ENCODE data around the gene ITPRID1. TPM values are rescaled to one million over a fixed set of nuclear protein-coding genes. Genes with fewer than 3 reads are reported as not detected.

ITPRID1 gene
- total RNA-seq, 4 donors from 2014 or later = 1.6 TPM; not detected in 3

DNA sequence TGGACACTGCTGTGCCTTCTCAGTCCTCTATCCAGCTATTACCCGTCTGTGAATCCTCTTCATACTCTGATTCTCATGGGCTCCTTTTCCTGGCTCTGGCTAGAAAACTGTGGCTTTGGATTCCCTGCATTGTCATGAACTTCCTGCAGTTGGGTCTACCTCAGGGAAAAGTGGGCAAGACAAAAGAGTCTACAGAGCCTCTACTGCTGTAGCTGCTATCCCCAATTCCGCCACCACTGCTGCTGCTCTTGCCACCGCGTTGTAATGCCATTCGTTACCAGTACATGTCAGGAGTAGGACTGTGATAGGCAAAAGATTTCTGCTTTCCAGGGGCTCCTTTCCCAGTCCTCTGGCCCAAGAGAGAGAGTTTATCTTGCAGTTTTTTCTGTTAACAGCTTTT is 149.2 kb downstream of the ITPRID1 start:
- no peaks in the 10 kb centered on the region for H3K9me3 ChIP-seq
- H3K4me1 ChIP-seq = no peaks in the 10 kb centered on the region
- no peak overlapping the region for H3K4me3 ChIP-seq
- no peak for DNase-seq
- no peaks in the 10 kb centered on the region for H3K36me3 ChIP-seq
- no peak for TF ChIP-seq POLR2A (IDR thresholded peaks at IDR 0.05)
- TF ChIP-seq, protein P1, sequence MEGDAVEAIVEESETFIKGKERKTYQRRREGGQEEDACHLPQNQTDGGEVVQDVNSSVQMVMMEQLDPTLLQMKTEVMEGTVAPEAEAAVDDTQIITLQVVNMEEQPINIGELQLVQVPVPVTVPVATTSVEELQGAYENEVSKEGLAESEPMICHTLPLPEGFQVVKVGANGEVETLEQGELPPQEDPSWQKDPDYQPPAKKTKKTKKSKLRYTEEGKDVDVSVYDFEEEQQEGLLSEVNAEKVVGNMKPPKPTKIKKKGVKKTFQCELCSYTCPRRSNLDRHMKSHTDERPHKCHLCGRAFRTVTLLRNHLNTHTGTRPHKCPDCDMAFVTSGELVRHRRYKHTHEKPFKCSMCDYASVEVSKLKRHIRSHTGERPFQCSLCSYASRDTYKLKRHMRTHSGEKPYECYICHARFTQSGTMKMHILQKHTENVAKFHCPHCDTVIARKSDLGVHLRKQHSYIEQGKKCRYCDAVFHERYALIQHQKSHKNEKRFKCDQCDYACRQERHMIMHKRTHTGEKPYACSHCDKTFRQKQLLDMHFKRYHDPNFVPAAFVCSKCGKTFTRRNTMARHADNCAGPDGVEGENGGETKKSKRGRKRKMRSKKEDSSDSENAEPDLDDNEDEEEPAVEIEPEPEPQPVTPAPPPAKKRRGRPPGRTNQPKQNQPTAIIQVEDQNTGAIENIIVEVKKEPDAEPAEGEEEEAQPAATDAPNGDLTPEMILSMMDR (IDR thresholded peaks at IDR 0.05) = no peak
- H3K27me3 ChIP-seq = no peaks in the 10 kb centered on the region
- intact Hi-C loops (cut with DNase I; ENCODE audit: low total_unique reads) = no loop called here
- H3K27ac ChIP-seq = no peak overlapping the region

DNA sequence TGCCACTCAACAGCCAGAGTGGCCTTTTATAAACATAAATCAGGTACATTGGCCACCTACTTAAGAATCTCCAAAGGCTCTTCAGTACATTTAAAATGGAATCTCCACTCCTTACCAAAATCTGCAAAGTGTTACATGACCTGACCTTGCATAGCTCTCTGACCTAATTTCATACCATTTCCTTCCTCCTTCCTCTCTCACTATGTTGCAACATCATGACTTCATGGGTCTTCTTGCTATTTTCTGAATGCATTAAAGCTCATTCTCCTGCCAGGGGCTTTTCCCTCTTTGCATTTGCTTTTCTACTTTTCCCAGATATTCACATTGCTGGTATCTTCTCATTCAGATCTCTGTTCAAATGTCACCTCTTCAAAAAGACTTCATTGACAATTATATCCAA is 151.0 kb downstream of the ITPRID1 start:
- intact Hi-C loops (cut with DNase I; ENCODE audit: low total_unique reads) = no loop called here
- TF ChIP-seq, protein P1 (IDR thresholded peaks at IDR 0.05) = no peak
- TF ChIP-seq POLR2A (IDR thresholded peaks at IDR 0.05) = no peak
- H3K27me3 ChIP-seq = no peaks in the 10 kb centered on the region
- no peak overlapping the region for H3K27ac ChIP-seq
- no peak for DNase-seq
- no peaks in the 10 kb centered on the region for H3K36me3 ChIP-seq
- no peaks in the 10 kb centered on the region for H3K9me3 ChIP-seq
- H3K4me3 ChIP-seq = no peak overlapping the region
- H3K4me1 ChIP-seq = no peaks in the 10 kb centered on the region

DNA sequence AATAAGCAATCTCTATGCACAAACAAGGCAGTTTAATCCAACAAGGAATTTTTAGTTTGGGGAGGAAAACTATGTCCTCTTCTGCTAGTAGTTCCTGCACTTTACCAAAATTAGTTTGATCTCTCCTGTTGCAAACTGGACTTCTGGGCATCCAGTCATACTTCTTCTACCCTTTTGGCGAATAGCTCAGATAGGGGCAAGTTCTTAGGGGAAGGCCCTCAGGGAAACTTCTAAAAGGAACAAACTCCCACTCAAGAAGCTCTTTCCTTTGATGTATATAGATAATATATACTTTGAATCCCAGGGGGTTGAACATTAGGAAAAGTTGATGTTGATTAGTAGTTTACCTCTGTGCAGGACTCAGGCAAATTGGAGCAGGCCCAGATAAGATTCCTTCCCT is 151.7 kb downstream of the ITPRID1 start:
- no peak for TF ChIP-seq POLR2A (IDR thresholded peaks at IDR 0.05)
- TF ChIP-seq, protein P1 (IDR thresholded peaks at IDR 0.05) = no peak
- no peaks in the 10 kb centered on the region for H3K27me3 ChIP-seq
- H3K36me3 ChIP-seq = no peaks in the 10 kb centered on the region
- H3K4me3 ChIP-seq = no peak overlapping the region
- H3K4me1 ChIP-seq = no peaks in the 10 kb centered on the region
- intact Hi-C loops (cut with DNase I; ENCODE audit: low total_unique reads) = no loop called here
- no peak overlapping the region for H3K27ac ChIP-seq
- DNase-seq = no peak
- no peaks in the 10 kb centered on the region for H3K9me3 ChIP-seq

DNA sequence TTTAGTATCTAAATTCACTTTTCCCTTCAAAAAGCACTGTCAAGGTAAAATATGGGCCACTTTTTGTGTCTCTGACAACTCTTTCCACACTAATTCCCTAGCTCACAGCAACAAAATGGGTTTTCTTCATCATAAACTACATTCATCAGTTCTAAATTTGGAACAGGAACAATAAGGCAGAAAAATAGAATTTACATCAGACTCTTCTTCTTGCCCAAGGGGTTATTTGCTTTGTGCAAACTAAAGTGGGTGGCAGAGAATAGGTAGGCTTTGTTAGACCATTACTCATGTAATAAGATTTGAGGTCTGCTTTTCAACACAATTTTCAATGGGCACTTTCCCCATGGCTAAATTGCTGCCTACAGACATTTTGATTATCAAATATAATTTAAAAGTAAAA is 155.6 kb downstream of the ITPRID1 start:
- Histone ChIP-seq H3K4me3 (no peak overlapping the region), H3K36me3 (no peaks in the 10 kb centered on the region), H3K27me3 (no peaks in the 10 kb centered on the region), H3K4me1 (no peaks in the 10 kb centered on the region), H3K9me3 (no peaks in the 10 kb centered on the region), H3K27ac (no peak overlapping the region)
- no peak for TF ChIP-seq POLR2A (IDR thresholded peaks at IDR 0.05)
- TF ChIP-seq, protein P1 (IDR thresholded peaks at IDR 0.05) = no peak
- no peak for DNase-seq
- intact Hi-C loops (cut with DNase I; ENCODE audit: low total_unique reads) = no loop called here

DNA sequence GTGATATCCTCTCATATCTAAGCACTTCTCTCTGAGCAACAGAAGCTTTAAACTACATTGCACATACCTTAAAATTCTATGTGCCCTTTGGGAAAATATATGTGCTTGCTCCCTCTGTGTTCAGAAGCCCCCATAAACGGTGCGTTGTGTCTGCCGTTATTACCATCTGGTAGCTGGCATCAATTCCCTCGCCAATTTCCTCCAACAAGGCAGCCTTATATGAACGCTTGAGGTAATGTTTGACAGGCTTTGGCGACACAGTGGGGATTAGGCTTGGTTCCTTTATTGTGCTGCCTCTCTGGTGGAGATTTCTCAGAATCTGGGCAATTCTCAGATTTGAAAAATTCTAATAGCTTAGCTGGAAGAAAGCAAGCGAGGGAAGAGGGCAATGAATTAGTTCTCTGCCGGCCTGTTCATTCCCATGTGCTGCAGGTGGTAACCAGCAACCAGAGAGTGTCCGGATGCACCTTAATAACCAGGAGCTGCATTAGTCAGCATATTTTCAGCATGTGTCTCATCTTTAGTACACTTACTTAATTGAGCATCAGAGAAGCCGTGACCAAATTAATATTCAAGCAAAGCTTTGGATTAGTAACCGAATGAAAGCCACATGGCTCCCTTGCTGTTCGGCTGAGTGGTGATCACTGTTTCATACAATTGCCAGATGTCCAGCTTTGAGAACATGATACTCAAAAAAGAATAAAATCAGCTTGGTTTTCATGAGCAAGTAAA is 165.8 kb downstream of the ITPRID1 start:
- Histone ChIP-seq H3K4me1 (no peaks in the 10 kb centered on the region), H3K36me3 (no peaks in the 10 kb centered on the region), H3K27ac (no peak overlapping the region), H3K9me3 (no peaks in the 10 kb centered on the region), H3K27me3 (no peaks in the 10 kb centered on the region), H3K4me3 (no peak overlapping the region)
- DNase-seq = no peak
- intact Hi-C loops (cut with DNase I; ENCODE audit: low total_unique reads) = no loop called here
- TF ChIP-seq, protein P1 (IDR thresholded peaks at IDR 0.05) = no peak
- TF ChIP-seq POLR2A (IDR thresholded peaks at IDR 0.05) = no peak

Measured in uterus (tissue), 4 donors.